Mucosa of rectum (tissue), 2 donors: ENCODE measurements around the gene GNB1.

Source experiments
- H3K27ac ChIP-seq, 2 donors: one replicate each; pipeline ENCODE4 v1.7.0; 2013; ENCODE audit warnings: inconsistent platforms in 2 of 2, low read depth in 2 of 2, low read length in 2 of 2
- H3K27me3 ChIP-seq, 2 donors: one replicate each; pipeline ENCODE4 v1.7.0; 2013; ENCODE audit warnings: low read length in 2 of 2; ENCODE audit not compliant: control insufficient read depth in 2 of 2, insufficient read depth in 2 of 2
- H3K36me3 ChIP-seq, 2 donors: one replicate each; pipeline ENCODE4 v1.7.0; 2013; ENCODE audit warnings: low read length in 2 of 2; ENCODE audit not compliant: control insufficient read depth in 2 of 2, insufficient read depth in 2 of 2
- H3K4me1 ChIP-seq, 2 donors: one replicate each; pipeline ENCODE4 v1.7.0; 2013; ENCODE audit warnings: low read length in 2 of 2, mild to moderate bottlenecking in 1 of 2; ENCODE audit not compliant: control insufficient read depth in 2 of 2, insufficient read depth in 2 of 2
- H3K4me3 ChIP-seq, 2 donors: one replicate each; pipeline ENCODE4 v1.7.0; 2013; ENCODE audit warnings: low read length in 2 of 2
- H3K9ac ChIP-seq, 2 donors: one replicate each; pipeline ENCODE4 v1.7.0; 2013; ENCODE audit warnings: low read length in 2 of 2, low read depth in 1 of 2, mild to moderate bottlenecking in 1 of 2
- H3K9me3 ChIP-seq, 2 donors: one replicate each; pipeline ENCODE4 v1.7.0; 2013; ENCODE audit warnings: low read length in 2 of 2; ENCODE audit not compliant: control insufficient read depth in 2 of 2
- donor health status: healthy.
- donor health status: Normal muscosa, but diverticular disease.

Gene GNB1

GRCh38 chr1:1783320-1783719 lies 107.6 kb downstream of the GNB1 start:
- peak overlapping the region in 1 of 2 donors; percentile 22 for H3K4me3 ChIP-seq
- no peaks in the 10 kb centered on the region for H3K27me3 ChIP-seq
- peak overlapping the region; percentile 48 to 83 for H3K9ac ChIP-seq
- H3K4me1 ChIP-seq = peaks cover 47% of the 10 kb centered on the region in 2 donors
- peak overlapping the region; percentile 94 to 99 for H3K27ac ChIP-seq
- H3K9me3 ChIP-seq = no peaks in the 10 kb centered on the region
- peaks cover 33 to 37% of the 10 kb centered on the region in 2 donors for H3K36me3 ChIP-seq

GRCh38 chr1:1782399-1783221 lies 108.3 kb downstream of the GNB1 start:
- Histone ChIP-seq H3K4me3 (peak overlapping the region; percentile 55 to 64), H3K4me1 (peaks cover 48 to 50% of the 10 kb centered on the region in 2 donors), H3K9ac (peak overlapping the region; percentile 48 to 83), H3K9me3 (no peaks in the 10 kb centered on the region), H3K27me3 (no peaks in the 10 kb centered on the region), H3K27ac (peak overlapping the region; percentile 94 to 99), H3K36me3 (peaks cover 27 to 29% of the 10 kb centered on the region in 2 donors)

DNA sequence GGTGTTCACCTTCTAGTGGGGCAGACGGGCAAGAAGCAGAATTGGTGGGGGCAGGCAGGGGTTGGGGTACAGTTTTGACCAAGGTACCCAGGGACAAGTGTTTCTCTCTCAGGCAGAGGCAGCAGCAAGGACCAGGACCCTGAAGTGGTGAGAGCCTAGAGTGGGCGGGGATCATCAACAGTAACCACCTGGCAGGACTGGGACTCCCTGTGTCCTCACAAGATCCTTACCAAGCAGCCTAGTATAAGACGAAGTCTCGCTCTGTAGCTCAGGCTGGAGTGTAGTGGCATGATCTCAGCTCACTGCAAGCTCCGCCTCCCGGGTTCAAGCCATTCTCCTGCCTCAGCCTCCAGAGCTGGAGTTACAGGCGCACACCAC lies 109.4 kb downstream of the GNB1 start:
- peak overlapping the region; percentile 94 to 99 for H3K27ac ChIP-seq
- peak overlapping the region; percentile 5 to 99 for H3K9ac ChIP-seq
- H3K36me3 ChIP-seq = peaks cover 16 to 19% of the 10 kb centered on the region in 2 donors
- no peaks in the 10 kb centered on the region for H3K9me3 ChIP-seq
- no peaks in the 10 kb centered on the region for H3K27me3 ChIP-seq
- H3K4me1 ChIP-seq = peaks cover 56 to 58% of the 10 kb centered on the region in 2 donors
- no peak overlapping the region for H3K4me3 ChIP-seq

GRCh38 chr1:1780598-1781525 lies 110.0 kb downstream of the GNB1 start:
- H3K4me3 ChIP-seq = peak overlapping the region; percentile 20 to 42
- H3K9ac ChIP-seq = peak overlapping the region; percentile 61 to 99
- peak overlapping the region; percentile 94 to 99 for H3K27ac ChIP-seq
- H3K9me3 ChIP-seq = no peaks in the 10 kb centered on the region
- peaks cover 10 to 12% of the 10 kb centered on the region in 2 donors for H3K36me3 ChIP-seq
- H3K4me1 ChIP-seq = peaks cover 60 to 63% of the 10 kb centered on the region in 2 donors
- H3K27me3 ChIP-seq = no peaks in the 10 kb centered on the region

DNA sequence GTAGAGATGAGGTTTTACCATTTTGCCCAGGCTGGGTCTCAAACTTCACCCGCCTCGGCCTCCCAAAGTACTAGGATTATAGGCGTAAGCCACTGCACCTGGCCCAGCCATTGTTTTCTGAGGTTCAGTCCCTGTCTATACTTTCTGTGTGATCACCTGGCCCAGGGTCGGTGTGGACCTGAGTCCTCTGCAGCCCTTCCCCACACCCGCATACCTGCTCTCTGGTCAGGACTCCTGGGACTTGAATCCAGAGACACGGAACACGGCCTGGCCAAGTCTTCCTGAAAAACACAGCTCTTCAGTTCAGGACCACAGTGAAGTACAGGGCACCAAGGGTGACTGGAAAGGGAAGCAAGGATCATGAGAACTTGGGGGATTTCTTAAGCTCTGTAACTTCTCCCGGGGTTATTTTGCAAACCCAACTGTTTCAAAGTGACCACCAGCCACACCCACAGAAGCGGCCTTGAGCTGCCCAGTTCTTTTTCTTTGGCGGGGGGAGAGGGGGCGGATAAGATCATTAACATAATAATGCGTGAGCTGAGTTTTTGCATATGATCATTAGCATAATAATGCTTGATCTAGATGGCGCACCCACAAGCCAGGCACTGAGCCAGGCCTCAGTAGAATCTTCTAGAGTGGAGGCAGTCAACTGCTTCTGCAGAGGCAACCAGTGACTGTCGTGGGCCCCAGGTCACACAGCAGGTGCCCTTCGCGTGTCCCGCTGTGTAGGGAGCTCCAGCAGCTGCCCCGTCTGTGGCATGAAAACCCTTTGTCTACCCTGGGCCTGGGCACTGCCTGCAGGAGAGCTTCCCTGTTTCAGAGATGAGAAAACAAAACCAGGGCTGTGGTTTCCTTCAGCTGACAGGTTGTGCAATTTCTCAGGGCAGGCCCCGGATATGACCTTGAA lies 110.9 kb downstream of the GNB1 start:
- Histone ChIP-seq H3K4me1 (peaks cover 69 to 71% of the 10 kb centered on the region in 2 donors), H3K9me3 (no peaks in the 10 kb centered on the region), H3K9ac (peak overlapping the region; percentile 61 to 99), H3K27me3 (no peaks in the 10 kb centered on the region), H3K4me3 (peak overlapping the region; percentile 17 to 74), H3K36me3 (peaks cover 4% of the 10 kb centered on the region in 2 donors), H3K27ac (peak overlapping the region; percentile 94 to 99)

DNA sequence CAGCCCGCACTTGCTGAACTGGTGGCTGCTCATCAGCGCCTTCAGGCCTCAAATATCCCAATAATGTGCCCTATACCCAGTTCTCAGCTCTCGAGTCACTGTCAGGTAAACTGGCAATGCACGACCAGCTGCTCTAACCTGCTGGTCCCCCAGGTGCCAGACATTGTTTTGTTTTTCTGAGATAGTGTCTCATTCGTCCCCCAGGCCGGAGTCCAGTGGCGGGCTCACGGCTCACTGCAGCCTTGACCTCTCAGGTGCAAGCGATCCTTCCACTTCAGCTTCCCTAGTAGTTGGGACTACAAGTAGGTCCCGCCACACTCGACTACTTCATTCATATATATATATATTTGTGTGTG lies 111.6 kb downstream of the GNB1 start:
- Histone ChIP-seq H3K9ac (peak overlapping the region; percentile 70 to 99), H3K27me3 (no peaks in the 10 kb centered on the region), H3K36me3 (no peaks in the 10 kb centered on the region), H3K4me3 (peak overlapping the region; percentile 74 to 84), H3K4me1 (peaks cover 69 to 71% of the 10 kb centered on the region in 2 donors), H3K9me3 (no peaks in the 10 kb centered on the region), H3K27ac (peak overlapping the region; percentile 94 to 99)

DNA sequence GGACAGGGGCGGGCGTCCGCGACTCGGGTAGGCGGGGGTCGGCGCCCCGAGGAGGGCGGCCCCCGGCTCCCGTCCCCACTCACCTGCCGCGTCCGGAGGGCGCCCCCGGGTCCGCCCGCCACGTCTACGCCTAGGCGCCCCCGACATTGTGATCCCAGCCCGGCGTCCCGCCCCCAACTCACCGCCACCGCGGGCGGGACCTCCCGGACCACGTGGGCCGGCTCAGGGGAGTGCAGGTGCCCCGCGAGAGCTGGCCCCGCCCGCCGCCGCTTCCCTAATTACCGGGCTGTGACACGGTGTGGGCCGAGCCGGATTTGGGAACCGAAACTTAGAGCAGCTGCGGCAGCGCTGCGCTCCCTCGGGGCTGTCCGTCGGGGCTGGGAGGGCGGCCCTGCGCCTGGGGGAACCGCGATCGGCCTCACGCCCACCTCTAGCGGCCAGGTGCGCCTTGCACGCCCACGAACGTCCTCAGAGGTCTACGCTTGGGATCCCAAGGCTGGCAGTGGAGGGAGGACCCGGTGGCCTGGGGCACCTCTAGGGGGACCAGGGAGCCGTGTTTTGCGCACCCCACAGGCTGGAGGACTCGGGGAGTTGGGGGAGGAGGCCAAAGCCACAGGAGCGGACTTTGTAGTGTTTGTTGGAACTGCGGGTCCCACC lies 112.1 kb downstream of the GNB1 start:
- peak overlapping the region; percentile 94 to 99 for H3K27ac ChIP-seq
- no peaks in the 10 kb centered on the region for H3K9me3 ChIP-seq
- no peaks in the 10 kb centered on the region for H3K36me3 ChIP-seq
- H3K4me1 ChIP-seq = peaks cover 69 to 71% of the 10 kb centered on the region in 2 donors
- H3K4me3 ChIP-seq = peak overlapping the region; percentile 74 to 84
- H3K9ac ChIP-seq = peak overlapping the region; percentile 70 to 99
- H3K27me3 ChIP-seq = no peaks in the 10 kb centered on the region

DNA sequence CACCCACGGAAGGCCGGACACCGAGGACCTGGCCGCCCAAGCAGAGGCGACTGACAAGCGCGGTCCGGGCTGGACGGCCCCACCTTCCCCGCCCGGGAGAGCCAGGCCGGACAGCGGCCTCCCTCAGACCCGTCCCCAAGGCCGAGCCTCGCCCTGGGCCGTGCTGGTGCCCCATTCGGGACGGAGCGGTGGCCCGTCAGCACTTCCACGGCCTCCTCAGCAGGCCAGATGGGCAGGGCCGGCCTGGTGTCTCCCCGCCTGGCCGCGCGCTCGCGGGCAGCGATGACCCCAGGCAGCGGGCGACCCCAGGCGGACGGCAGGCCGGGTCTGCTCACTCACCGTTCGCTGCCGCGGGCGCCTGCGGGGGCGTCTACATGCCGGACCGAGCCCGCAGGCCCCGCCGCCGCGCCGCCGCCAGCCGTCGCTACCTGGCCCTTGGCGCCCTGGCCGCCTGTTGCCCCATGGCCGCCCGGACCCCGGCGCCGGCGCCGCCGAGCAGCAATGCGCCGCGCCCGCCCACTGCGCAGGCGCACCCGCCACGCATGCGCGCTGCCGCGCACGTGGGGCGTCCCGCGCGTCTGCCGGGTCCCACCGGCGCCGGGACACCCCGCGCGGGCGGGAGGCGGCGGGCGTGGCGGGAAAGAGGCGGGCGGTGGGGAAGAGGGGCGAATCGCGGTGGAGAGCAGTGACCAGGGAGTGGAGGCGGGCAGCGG lies 112.8 kb downstream of the GNB1 start, which contains the start of gene NADK:
NADK (minus strand) TSS at position 521 of the 713 bp plus-strand sequence. CDS start 13,064 bp downstream, outside the sequence.
- Histone ChIP-seq H3K9me3 (no peaks in the 10 kb centered on the region), H3K27ac (peak within 1 kb of the TSS; percentile 94 to 99), H3K36me3 (no peaks in the 10 kb centered on the region), H3K27me3 (no peaks in the 10 kb centered on the region), H3K9ac (peak within 1 kb of the TSS; percentile 76 to 99), H3K4me3 (peak within 1 kb of the TSS; percentile 84 to 86), H3K4me1 (peaks cover 64 to 67% of the 10 kb centered on the region in 2 donors)
